Fibroblast of lung (primary cell): ENCODE data around the gene GTF3C1. TPM values are rescaled to one million over a fixed set of nuclear protein-coding genes. Genes with fewer than 3 reads are reported as not detected.

ENCODE experiments used
- DNase-seq, 2 donors: peaks; one replicate each; pipeline versions ENCODE4 v3.0.0 to v3.0.0-alpha.2; 2010; ENCODE audit warnings: low read depth in 2 of 2
- H2AFZ ChIP-seq: 2 replicates; pipeline ENCODE4 v1.5.1; 2012; ENCODE audit warnings: low read length, control low read depth, inconsistent platforms
- H3K27ac ChIP-seq: 2 replicates; pipeline ENCODE4 v1.5.1; 2011; ENCODE audit warnings: low read length, control low read depth; ENCODE audit not compliant: insufficient read depth
- H3K27me3 ChIP-seq: 2 replicates; pipeline ENCODE4 v1.5.1; 2011; ENCODE audit warnings: mild to moderate bottlenecking, low read length; ENCODE audit not compliant: control insufficient read depth, insufficient read depth
- H3K36me3 ChIP-seq: 2 replicates; pipeline ENCODE4 v1.5.1; 2011; ENCODE audit warnings: low read length; ENCODE audit not compliant: control insufficient read depth, insufficient read depth
- H3K4me1 ChIP-seq: 2 replicates; pipeline ENCODE4 v1.5.1; 2011; ENCODE audit warnings: low read length; ENCODE audit not compliant: control insufficient read depth, insufficient read depth; ENCODE audit errors: extremely low read depth
- H3K4me2 ChIP-seq: 2 replicates; pipeline ENCODE4 v1.5.1; 2011; ENCODE audit warnings: low read length, control low read depth; ENCODE audit not compliant: insufficient read depth; ENCODE audit errors: extremely low read depth
- H3K4me3 ChIP-seq, 4 experiments: fragments of 200-600 bp in 1 of 4; sonication (generic) in 1 of 4; replicated peaks in 1 of 4; 2 replicates each; pipeline ENCODE4 v1.5.1; 2011 to 2016; ENCODE audit warnings: low read length in 4 of 4, low read depth in 3 of 4, mild to moderate bottlenecking in 3 of 4, control low read depth in 2 of 4, inconsistent platforms in 1 of 4, mixed read lengths in 1 of 4; ENCODE audit not compliant: insufficient read depth in 1 of 4; ENCODE audit errors: control extremely low read depth in 1 of 4
- H3K79me2 ChIP-seq: 2 replicates; pipeline ENCODE4 v1.5.1; 2012; ENCODE audit warnings: mild to moderate bottlenecking, low read length, inconsistent platforms; ENCODE audit not compliant: control insufficient read depth, insufficient read depth
- H3K9ac ChIP-seq: 2 replicates; pipeline ENCODE4 v1.5.1; 2011; ENCODE audit warnings: mild to moderate bottlenecking, low read length, control low read depth; ENCODE audit not compliant: insufficient read depth
- H3K9me3 ChIP-seq: 2 replicates; pipeline ENCODE4 v1.5.1; 2012; ENCODE audit warnings: low read depth, low read length; ENCODE audit not compliant: control insufficient read depth, insufficient read depth
- H4K20me1 ChIP-seq: 2 replicates; pipeline ENCODE4 v1.5.1; 2011; ENCODE audit warnings: low read length; ENCODE audit not compliant: control insufficient read depth, insufficient read depth; ENCODE audit errors: extremely low read depth
- EZH2 ChIP-seq: IDR thresholded peaks from 2 replicates; pipeline ENCODE4 v1.5.1; 2012; ENCODE audit warnings: low read length, control low read depth, mild to moderate bottlenecking; ENCODE audit errors: missing control alignments
- polyA plus RNA-seq, 2 donors: library from polyadenylated mRNA; depleted of rRNA in 1 of 2; stranded (reverse) in 1 of 2; unstranded in 1 of 2; fragments of >200 nt; gene quantifications; 2 replicates each; pipeline ENCODE4 v1.2.1, GENCODE V29; 2011 to 2012; ENCODE audit warnings: missing spikeins in 1 of 2
- total RNA-seq: library from RNA; depleted of rRNA; stranded (reverse); fragments of >200 nt; gene quantifications from 2 replicates; pipeline ENCODE4 v1.2.1, GENCODE V29; 2014
- TF ChIP-seq, protein P1 (sequence below), 2 donors: IDR thresholded peaks in 1 of 2; conservative IDR thresholded peaks in 1 of 2; 1 replicate in 1 of 2; 2 replicates in 1 of 2; pipeline ENCODE4 v1.5.1; 2011 to 2012; ENCODE audit warnings: low read length in 2 of 2, control low read depth in 1 of 2, inconsistent platforms in 1 of 2, low read depth in 1 of 2, mild to moderate bottlenecking in 1 of 2

GTF3C1 gene
- total and polyA plus RNA-seq, 2 donors (not counting 1 experiment from before 2014, with no cell fraction given): 20.1 to 75.3 TPM

DNA sequence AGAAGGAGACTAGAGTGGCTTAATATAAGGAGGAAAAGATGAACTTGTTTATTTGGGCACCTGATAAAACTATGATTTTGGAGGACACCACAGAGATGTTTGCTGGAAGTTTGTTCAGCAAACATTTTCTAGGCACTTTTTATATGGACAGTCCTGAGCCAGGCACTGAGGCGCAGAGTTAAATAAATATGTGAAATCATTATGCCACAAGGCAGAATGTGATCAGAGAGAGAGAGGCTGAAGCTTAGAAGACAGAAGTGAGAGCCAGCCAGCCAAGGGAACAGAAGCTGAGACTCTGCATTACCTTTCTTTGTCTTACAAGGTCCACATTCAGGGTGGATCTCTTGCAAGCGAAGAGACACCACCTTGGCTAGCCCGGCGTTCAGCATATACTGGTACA, 21.4 kb downstream of the GTF3C1 start:
- H2AFZ ChIP-seq: no peak overlapping the region
- no peaks in the 10 kb centered on the region for H3K27me3 ChIP-seq
- H3K4me1 ChIP-seq: peaks cover 4% of the 10 kb centered on the region
- no peak overlapping the region for H3K9ac ChIP-seq
- no peak overlapping the region for H3K4me3 ChIP-seq
- no peaks in the 10 kb centered on the region for H3K9me3 ChIP-seq
- peaks cover 27% of the 10 kb centered on the region for H3K36me3 ChIP-seq
- H4K20me1 ChIP-seq: no peaks in the 10 kb centered on the region
- no peak overlapping the region for H3K27ac ChIP-seq
- H3K4me2 ChIP-seq: no peak overlapping the region
- no peak for DNase-seq
- no peak for TF ChIP-seq EZH2
- TF ChIP-seq, protein P1, sequence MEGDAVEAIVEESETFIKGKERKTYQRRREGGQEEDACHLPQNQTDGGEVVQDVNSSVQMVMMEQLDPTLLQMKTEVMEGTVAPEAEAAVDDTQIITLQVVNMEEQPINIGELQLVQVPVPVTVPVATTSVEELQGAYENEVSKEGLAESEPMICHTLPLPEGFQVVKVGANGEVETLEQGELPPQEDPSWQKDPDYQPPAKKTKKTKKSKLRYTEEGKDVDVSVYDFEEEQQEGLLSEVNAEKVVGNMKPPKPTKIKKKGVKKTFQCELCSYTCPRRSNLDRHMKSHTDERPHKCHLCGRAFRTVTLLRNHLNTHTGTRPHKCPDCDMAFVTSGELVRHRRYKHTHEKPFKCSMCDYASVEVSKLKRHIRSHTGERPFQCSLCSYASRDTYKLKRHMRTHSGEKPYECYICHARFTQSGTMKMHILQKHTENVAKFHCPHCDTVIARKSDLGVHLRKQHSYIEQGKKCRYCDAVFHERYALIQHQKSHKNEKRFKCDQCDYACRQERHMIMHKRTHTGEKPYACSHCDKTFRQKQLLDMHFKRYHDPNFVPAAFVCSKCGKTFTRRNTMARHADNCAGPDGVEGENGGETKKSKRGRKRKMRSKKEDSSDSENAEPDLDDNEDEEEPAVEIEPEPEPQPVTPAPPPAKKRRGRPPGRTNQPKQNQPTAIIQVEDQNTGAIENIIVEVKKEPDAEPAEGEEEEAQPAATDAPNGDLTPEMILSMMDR (conservative IDR thresholded peaks at IDR 0.05 in 1 of 2, IDR thresholded peaks at IDR 0.05 in 1 of 2; ENCODE audit: low read depth in 1 of 2, low read length in 2 of 2): no peak
- H3K79me2 ChIP-seq: no peaks in the 10 kb centered on the region

DNA sequence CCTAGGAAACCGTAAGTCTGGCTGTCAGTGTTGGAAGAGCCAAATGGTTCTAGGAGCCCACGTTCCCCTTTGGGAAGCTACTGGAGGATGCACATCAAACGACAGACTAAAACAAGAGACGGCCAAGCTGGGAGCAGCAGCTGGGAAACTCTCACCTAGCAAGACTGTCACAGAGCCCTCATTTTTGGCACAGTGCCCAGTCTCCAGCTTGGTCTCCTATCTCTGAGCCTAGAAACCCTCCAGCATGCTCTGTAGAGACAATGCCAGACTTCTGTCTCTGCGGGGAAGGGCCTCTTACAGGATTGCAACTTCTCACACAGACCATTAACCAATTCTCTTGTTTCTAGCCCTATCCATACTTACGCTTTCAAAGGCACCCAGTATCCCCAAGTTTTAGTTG, 23.5 kb downstream of the GTF3C1 start:
- Histone ChIP-seq H3K4me2 (no peak overlapping the region), H3K27ac (no peak overlapping the region), H3K27me3 (no peaks in the 10 kb centered on the region), H2AFZ (no peak overlapping the region), H3K4me3 (no peak overlapping the region), H3K9me3 (no peaks in the 10 kb centered on the region), H3K9ac (no peak overlapping the region), H3K36me3 (peaks cover 23% of the 10 kb centered on the region), H3K79me2 (no peaks in the 10 kb centered on the region), H4K20me1 (no peaks in the 10 kb centered on the region), H3K4me1 (peaks cover 4% of the 10 kb centered on the region)
- TF ChIP-seq, protein P1 (conservative IDR thresholded peaks at IDR 0.05 in 1 of 2, IDR thresholded peaks at IDR 0.05 in 1 of 2; ENCODE audit: low read depth in 1 of 2, low read length in 2 of 2): no peak
- TF ChIP-seq EZH2: no peak
- peak in 1 of 2 donors; percentile 9 for DNase-seq

DNA sequence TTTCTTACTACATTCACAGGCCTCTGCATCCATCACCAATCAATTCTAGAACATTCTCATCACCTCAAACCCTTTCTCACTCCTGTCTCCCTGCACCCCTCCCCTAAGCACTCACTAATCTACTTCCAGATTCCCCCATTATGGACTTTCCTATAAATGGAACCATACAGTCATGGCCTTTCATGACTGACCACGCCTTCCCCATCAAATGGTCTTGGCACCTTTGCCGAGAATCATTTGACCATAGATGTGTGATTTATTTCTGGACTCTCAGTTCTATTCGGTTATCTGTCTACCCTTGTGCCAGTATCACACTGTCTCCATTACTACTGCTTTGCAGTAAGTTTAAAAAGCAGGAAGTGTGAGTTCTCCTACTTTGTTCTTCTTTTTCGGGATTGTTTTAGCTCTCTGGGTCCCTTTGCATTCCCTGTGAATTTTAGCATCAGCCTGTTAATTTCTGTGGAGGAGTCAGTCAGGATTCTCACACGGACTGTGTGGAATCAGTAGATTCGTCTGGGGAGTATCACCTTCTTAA, 27.5 kb downstream of the GTF3C1 start:
- Histone ChIP-seq H3K4me2 (no peak overlapping the region), H2AFZ (no peak overlapping the region), H3K9ac (no peak overlapping the region), H3K36me3 (peaks cover 14% of the 10 kb centered on the region), H3K27ac (no peak overlapping the region), H3K4me3 (no peak overlapping the region), H4K20me1 (no peaks in the 10 kb centered on the region), H3K4me1 (no peaks in the 10 kb centered on the region), H3K27me3 (no peaks in the 10 kb centered on the region), H3K79me2 (no peaks in the 10 kb centered on the region), H3K9me3 (no peaks in the 10 kb centered on the region)
- TF ChIP-seq, protein P1 (conservative IDR thresholded peaks at IDR 0.05 in 1 of 2, IDR thresholded peaks at IDR 0.05 in 1 of 2; ENCODE audit: low read depth in 1 of 2, low read length in 2 of 2): no peak
- TF ChIP-seq EZH2: no peak
- DNase-seq: no peak
